Aorta (tissue), 5 donors: Measurements from ENCODE around the gene DNER. TPM values are rescaled to one million over a fixed set of nuclear protein-coding genes. Genes with fewer than 3 reads are reported as not detected.
"Not testable (repeated sequence)": the region's sequence is repeated elsewhere in the genome, so short reads cannot be mapped to it uniquely, and the experiment has no call there.

Experiments
- ATAC-seq: fragments of 200-7000 bp; cut with Tn5 transposase; one replicate; pipeline ENCODE4 v1.9.1; 2022; ENCODE audit warnings: moderate library complexity; ENCODE audit not compliant: low FRiP score
- DNase-seq, 2 donors: peaks; one replicate each; pipeline ENCODE4 v3.0.0-alpha.2; 2020
- H3K27ac ChIP-seq, 2 donors: one replicate each; pipeline ENCODE4 v1.5.1; 2013; ENCODE audit warnings: low read length in 2 of 2, mild to moderate bottlenecking in 2 of 2, moderate library complexity in 2 of 2, control low read depth in 1 of 2, inconsistent platforms in 1 of 2, low read depth in 1 of 2
- H3K27me3 ChIP-seq, 2 donors: one replicate each; pipeline ENCODE4 v1.6.1; 2013; ENCODE audit warnings: control low read depth in 1 of 2, low read length in 1 of 2, mild to moderate bottlenecking in 1 of 2, moderate library complexity in 1 of 2; ENCODE audit not compliant: insufficient read depth in 2 of 2, control insufficient read depth in 1 of 2
- H3K36me3 ChIP-seq, 2 donors: one replicate each; pipeline ENCODE4 v1.6.1; 2013; ENCODE audit warnings: control low read depth in 1 of 2, low read length in 1 of 2, mild to moderate bottlenecking in 1 of 2; ENCODE audit not compliant: insufficient read depth in 2 of 2, control insufficient read depth in 1 of 2
- H3K4me1 ChIP-seq, 2 donors: one replicate each; pipeline ENCODE4 v1.6.1; 2013; ENCODE audit warnings: low read length in 2 of 2, control low read depth in 1 of 2, mild to moderate bottlenecking in 1 of 2, moderate library complexity in 1 of 2; ENCODE audit not compliant: insufficient read depth in 2 of 2, control insufficient read depth in 1 of 2
- H3K4me3 ChIP-seq, 2 donors: one replicate each; pipeline ENCODE4 v1.5.1; 2013; ENCODE audit warnings: low read length in 2 of 2, control low read depth in 1 of 2, mild to moderate bottlenecking in 1 of 2
- H3K9me3 ChIP-seq: one replicate; pipeline ENCODE4 v1.6.1; 2013; ENCODE audit warnings: mild to moderate bottlenecking, low read length; ENCODE audit not compliant: control insufficient read depth
- WGBS, 2 donors: extraction: QIAGEN DNeasy Blood & Tissue Kit; methylation state at CpG; one replicate each; pipeline ENCODE4 v1.1.7; 2013; 5-methylcytosine and 5-hydroxymethylcytosine counted together
- intact Hi-C, 2 donors: fragments of 100-400 bp; cut with DNase I; formaldehyde crosslinking; loops; one replicate each; pipeline versions ENCODE4 v1.14.2 to v1.15.0; 2022
- polyA plus RNA-seq, 2 donors: library from polyadenylated mRNA; stranded (reverse); fragments of 200-250 nt; gene quantifications; one replicate each; pipeline ENCODE4 v1.2.3, GENCODE V29; 2013
- total RNA-seq, 2 donors: library from RNA; stranded (reverse); fragmentation: NEBNext Ultra II Directional; extraction: Animal tissue kit (Norgen Biotek cat#: 25700); gene quantifications; one replicate each; pipeline ENCODE4 v1.2.1, GENCODE V29; 2021
- donor health status: healthy with polysubstance abuse.
- donor health status: Bipolar disorder and iron deficiency.
- donor health status: DM: no; HTN: no; CAD: no.
- donor health status: DM: no; HTN: no; CAD: no.
- donor health status: DM: yes; HTN: yes; CAD: no.

DNER gene
- total and polyA plus RNA-seq, 4 donors = 0.45 to 2.5 (median 1.1) TPM

DNA sequence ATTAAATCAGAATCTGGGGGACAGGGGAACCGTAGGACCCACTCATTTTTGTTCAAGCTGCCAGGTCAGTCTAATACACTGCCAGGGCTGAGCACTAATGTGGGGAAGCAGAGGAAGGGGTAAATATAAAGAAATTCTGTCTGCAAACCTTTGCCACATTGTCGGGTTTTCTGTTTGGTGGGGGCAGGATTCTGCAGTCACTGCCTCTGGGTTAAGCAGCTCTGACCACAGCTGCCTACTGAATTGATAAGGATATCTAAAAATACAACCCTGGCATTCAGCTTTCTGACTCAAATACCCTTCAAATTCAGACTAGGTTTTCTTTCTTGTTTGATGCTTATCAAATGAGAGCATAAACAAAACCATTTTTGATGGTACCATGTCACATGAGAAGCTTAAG, 6.0 kb downstream of the DNER start:
- WGBS, 2 donors = 37 to 47% methylated on average over 2 of the region's 2 CpGs
- no peak overlapping the region for H3K27ac ChIP-seq

DNA sequence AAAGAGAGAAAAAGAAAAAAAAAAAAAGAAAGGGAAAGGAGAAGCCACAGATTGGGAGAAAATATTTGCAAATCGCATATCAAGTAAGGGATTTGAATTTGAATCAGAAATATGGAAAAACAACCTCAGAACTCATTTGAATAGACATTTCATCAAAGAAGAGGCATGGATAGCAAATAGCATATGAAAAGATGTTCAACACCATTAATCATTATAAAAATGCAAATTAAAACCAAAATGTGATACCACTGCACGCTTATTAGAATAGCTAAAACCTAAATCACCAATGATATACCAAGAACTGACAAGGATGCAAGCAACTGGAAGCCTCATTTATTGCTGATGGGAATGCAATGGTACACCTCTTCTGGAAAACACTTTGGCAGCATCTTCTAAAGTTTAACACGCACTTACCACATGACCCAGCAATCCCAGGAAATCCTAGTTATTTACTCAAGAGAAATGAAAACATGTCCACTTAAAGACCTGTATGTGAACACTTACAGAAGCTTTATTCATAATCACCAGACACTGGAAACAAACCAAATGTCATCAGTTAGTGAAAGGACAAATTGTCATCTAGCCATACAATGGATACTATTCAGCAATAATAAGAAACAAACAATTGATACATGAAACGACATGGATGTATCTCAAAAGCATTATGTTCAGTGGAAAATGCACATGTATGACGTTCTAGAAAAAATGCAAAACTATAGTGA, 10.3 kb downstream of the DNER start:
- Histone ChIP-seq H3K36me3 (no peaks in the 10 kb centered on the region), H3K27ac (no peak overlapping the region), H3K4me3 (no peak overlapping the region), H3K9me3 (no peaks in the 10 kb centered on the region), H3K27me3 (no peaks in the 10 kb centered on the region), H3K4me1 (no peaks in the 10 kb centered on the region)
- ATAC-seq (no peak), DNase-seq (no peak)
- intact Hi-C loops = no loop called here
- WGBS, 2 donors = 70 to 75% methylated on average over 5 of the region's 5 CpGs

More for the DNA sequence above, 6.0 kb downstream of the DNER start:
- intact Hi-C loops = no loop called here
- no peak for ATAC-seq
- Histone ChIP-seq H3K27me3 (no peaks in the 10 kb centered on the region), H3K9me3 (no peaks in the 10 kb centered on the region), H3K4me3 (no peak overlapping the region), H3K4me1 (no peaks in the 10 kb centered on the region), H3K36me3 (no peaks in the 10 kb centered on the region)
- no peak for DNase-seq

DNA sequence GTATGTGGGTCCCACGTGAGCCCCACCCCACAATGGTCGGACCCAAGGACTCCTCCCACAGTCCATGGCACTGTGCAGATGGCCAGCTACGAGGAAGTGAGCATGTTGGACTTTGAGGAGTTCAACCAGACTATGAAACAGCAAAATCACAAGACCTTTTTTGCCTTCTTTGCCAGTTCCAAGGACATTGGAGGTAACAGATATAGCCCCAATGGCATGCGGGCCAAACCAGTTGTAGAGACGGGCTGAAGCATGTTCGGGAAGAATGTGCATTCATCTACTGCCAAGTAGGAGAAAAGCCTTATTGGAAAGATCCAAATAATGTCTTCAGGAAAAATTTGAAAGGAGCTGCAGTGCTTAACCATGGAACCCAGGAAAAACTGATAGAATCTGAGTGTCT, 12.6 kb downstream of the DNER start:
- Histone ChIP-seq H3K36me3 (no peaks in the 10 kb centered on the region), H3K9me3 (no peaks in the 10 kb centered on the region), H3K4me1 (no peaks in the 10 kb centered on the region), H3K4me3 (no peak overlapping the region), H3K27me3 (no peaks in the 10 kb centered on the region), H3K27ac (no peak overlapping the region)
- intact Hi-C loops = no loop called here
- DNase-seq = no peak
- ATAC-seq = no peak
- WGBS, 2 donors = 70 to 78% methylated on average over 6 of the region's 6 CpGs

DNA sequence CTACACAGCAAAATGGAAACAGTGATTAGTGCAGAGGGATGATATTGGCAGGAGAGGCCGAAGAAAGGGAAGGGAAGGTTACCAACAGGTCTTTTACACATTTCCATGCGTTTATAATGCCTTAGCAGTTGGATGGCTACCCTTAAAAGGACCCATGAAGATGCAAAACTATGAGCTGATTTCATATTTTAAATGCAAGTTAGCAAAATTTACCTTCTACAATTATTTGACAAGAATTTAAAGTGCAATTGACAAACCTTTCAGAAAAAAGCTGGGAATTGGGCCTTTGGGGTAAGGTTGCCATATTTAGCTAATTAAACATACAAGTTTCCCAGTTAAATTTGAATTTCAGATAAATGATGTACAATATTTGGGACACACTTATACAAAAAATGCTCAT, 13.3 kb downstream of the DNER start:
- H3K27ac ChIP-seq = no peak overlapping the region
- ATAC-seq = no peak
- WGBS, 2 donors = 74 to 84% methylated on average over 2 of the region's 2 CpGs

DNA sequence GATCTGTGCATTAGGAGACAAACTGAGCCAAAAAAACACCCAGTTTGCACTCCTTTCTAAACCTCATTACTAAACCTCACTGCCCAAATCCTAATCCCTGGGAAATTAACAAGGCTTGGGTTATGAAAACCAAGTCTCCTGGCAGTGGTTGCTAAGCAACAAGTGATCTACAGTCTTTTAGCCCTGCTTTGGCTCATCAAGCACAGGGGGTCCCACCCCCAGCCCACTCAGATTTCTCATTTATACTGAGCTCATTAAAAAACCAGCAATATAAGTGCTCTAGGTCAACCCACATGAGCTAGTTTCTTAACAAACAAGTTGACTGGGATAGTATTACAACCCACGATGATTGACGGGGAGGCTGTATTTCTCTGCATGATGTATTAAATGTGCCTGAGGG, 18.4 kb downstream of the DNER start:
- no peak for ATAC-seq

More for the DNA sequence above, 13.3 kb downstream of the DNER start:
- no peak for DNase-seq
- Histone ChIP-seq H3K27me3 (no peaks in the 10 kb centered on the region), H3K4me1 (no peaks in the 10 kb centered on the region), H3K36me3 (no peaks in the 10 kb centered on the region), H3K9me3 (peaks cover 2% of the 10 kb centered on the region), H3K4me3 (no peak overlapping the region)
- intact Hi-C loops = no loop called here

DNA sequence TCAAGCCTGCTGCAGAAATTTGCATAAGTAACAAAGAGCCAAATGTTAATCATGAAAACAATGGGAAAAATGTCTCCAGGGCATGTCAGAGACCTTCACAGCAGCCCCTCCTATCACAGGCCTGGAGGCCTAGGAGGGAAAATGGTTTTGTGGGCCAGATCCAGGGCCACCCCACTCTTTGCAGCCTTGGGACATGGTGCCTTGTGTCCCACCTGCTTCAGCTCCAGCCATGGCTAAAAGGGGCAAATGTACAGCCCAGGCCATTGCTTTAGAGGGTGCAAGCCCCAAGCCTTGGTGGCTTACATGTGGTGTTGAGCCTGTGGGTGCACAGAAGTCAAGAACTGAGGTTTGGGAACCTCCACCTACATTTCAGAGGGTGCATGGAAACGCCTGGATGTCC, 20.5 kb downstream of the DNER start:
- H3K9me3 ChIP-seq, DNase-seq, H3K4me3 ChIP-seq, H3K4me1 ChIP-seq, intact Hi-C loops, H3K27ac ChIP-seq, H3K27me3 ChIP-seq, H3K36me3 ChIP-seq, ATAC-seq: not testable (repeated sequence)
- WGBS, 2 donors = 56% methylated on average over 1 of the region's 1 CpG

More for the DNA sequence above, 18.4 kb downstream of the DNER start:
- no peak for DNase-seq
- Histone ChIP-seq H3K27ac (no peak overlapping the region), H3K9me3 (peaks cover 2% of the 10 kb centered on the region), H3K4me1 (no peaks in the 10 kb centered on the region), H3K27me3 (no peaks in the 10 kb centered on the region), H3K36me3 (no peaks in the 10 kb centered on the region), H3K4me3 (no peak overlapping the region)
- intact Hi-C loops = no loop called here
- 87 to 93% methylated on average over 2 of the region's 2 CpGs for WGBS, 2 donors

- H3K27ac ChIP-seq = no peak overlapping the region
- no peaks in the 10 kb centered on the region for H3K4me1 ChIP-seq
- no peak for ATAC-seq
- peaks cover 3% of the 10 kb centered on the region for H3K9me3 ChIP-seq
- no peak for DNase-seq
- no peaks in the 10 kb centered on the region for H3K27me3 ChIP-seq
- H3K4me3 ChIP-seq = no peak overlapping the region
- 63 to 65% methylated on average over 2 of the region's 2 CpGs for WGBS, 2 donors
- H3K36me3 ChIP-seq = no peaks in the 10 kb centered on the region
- intact Hi-C loops = no loop called here
Observed at GRCh38 chr2:229691631-229692030, 22.7 kb downstream of the DNER start.

- ATAC-seq (no peak), DNase-seq (no peak)
- Histone ChIP-seq H3K9me3 (peaks cover 1% of the 10 kb centered on the region), H3K36me3 (no peaks in the 10 kb centered on the region), H3K4me3 (no peak overlapping the region), H3K4me1 (no peaks in the 10 kb centered on the region), H3K27me3 (no peaks in the 10 kb centered on the region), H3K27ac (no peak overlapping the region)
- intact Hi-C loops = no loop called here
- WGBS, 2 donors = 64 to 66% methylated on average over 2 of the region's 2 CpGs
Observed at GRCh38 chr2:229689307-229689839, 25.0 kb downstream of the DNER start.

DNA sequence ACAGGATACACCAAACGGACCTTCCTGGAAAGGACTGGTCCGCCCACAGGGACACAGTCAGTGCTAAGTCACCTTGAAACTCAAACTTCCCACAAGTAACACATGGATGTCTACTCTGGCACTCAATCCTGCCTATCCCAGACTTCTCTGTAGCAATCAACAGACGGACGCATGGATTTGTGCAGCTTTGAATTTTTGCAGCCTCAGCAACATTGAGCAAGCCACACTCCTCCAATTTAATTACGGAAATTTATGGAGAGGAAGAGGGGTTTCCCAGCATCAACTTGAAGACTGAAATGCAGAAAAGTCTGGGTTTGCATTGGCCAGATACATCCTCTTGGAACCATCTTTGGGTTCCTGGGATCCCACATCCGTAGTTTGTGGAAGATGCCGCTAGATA, 26.2 kb downstream of the DNER start:
- WGBS, 2 donors = 86 to 90% methylated on average over 7 of the region's 7 CpGs
- DNase-seq (no peak), ATAC-seq (no peak)
- intact Hi-C loops = no loop called here
- Histone ChIP-seq H3K9me3 (peaks cover 6% of the 10 kb centered on the region), H3K4me3 (no peak overlapping the region), H3K27me3 (no peaks in the 10 kb centered on the region), H3K4me1 (no peaks in the 10 kb centered on the region), H3K27ac (no peak overlapping the region), H3K36me3 (no peaks in the 10 kb centered on the region)
